IPS-18c (cell line): ENCODE measurements around the gene SNTG2.

Experiments used
- H3K4me3 ChIP-seq: 2 replicates; pipeline ENCODE4 v1.7.0; 2013; ENCODE audit warnings: low read depth, mild to moderate bottlenecking, low read length, moderate library complexity; ENCODE audit not compliant: insufficient read depth
- H3K9me3 ChIP-seq: one replicate; pipeline ENCODE4 v1.6.1; 2013; ENCODE audit warnings: mild to moderate bottlenecking, low read length, moderate library complexity; ENCODE audit not compliant: control insufficient read depth, insufficient read depth

Gene SNTG2

DNA sequence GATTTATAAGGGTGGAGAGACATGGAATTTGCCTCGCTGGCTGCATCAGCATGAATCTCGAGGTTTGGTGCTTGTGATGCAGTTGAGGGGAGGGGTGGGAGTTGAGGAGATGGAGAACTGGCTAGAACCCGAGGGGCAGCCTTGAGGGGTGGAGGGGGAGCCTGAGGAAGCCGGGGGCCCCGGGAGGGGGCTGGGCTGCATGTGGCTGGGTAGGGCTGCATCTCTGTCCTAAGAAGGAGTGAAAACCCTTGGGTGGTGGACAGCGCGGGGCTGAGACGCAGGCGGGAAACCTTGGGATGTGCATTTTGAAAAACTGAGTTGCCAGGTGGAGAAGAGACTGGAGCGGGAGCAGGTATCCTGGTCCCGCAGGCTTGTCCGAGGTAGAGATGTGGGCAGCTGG, 64.2 kb downstream of the SNTG2 start:
- Histone ChIP-seq H3K9me3 (no peaks in the 10 kb centered on the region), H3K4me3 (no peak overlapping the region)

DNA sequence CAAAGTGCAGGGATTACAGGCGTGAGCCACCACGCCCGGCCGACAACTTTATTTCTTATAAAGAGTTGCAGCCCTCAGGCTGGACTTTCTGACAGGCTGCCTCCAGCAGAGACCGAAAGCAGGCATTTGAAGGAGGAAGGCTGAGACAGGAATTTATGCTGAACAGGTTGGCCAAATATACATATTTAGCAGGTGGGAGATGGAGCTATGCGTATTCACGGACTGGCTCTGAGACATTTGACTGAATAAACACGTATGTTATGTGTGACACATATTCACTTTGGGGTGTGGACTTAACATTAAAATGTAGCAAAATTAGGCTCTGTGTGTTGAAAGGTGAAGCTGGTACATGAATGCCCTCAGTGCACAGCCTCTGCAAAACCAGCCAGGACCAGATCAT, 65.9 kb downstream of the SNTG2 start:
- Histone ChIP-seq H3K4me3 (no peak overlapping the region), H3K9me3 (no peaks in the 10 kb centered on the region)

DNA sequence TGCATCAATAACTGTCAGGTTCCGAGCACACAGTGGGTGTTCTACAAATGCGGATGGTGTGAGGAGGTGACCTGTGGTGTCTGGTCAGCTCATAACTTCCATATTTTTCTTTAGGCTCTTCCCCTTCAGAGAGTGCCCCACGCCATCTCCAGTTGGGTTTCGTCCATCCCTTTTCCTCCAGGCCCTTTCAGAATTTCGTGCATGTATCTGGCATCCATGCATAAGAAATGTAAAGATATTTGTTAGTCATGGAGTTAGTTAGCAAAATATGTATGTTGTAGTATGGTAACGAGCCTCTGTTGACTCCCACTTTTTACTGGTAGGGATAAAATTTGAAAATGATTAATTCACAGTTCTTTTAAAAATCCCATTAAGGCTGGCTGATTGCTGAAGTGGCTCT, 67.2 kb downstream of the SNTG2 start:
- Histone ChIP-seq H3K9me3 (no peaks in the 10 kb centered on the region), H3K4me3 (no peak overlapping the region)

DNA sequence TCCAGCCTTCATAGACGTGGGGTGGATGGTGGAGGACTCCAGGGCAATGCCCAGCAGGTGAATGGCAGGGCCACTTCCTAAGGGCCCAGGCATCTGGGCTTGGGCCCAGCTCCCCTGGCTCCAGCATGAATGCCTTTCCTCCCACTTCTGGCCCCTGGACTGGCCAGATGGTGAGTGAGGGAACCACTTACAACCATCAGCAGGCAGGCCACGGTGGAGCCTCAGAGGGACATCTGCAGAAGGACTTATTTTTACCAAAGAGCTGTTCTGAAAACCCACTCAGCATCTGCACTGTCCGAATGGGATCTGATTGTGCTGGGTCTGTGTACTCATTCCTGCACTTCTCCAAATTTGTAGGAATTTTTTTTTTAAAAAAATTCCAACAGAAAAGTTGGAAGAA, 69.6 kb downstream of the SNTG2 start:
- no peaks in the 10 kb centered on the region for H3K9me3 ChIP-seq

DNA sequence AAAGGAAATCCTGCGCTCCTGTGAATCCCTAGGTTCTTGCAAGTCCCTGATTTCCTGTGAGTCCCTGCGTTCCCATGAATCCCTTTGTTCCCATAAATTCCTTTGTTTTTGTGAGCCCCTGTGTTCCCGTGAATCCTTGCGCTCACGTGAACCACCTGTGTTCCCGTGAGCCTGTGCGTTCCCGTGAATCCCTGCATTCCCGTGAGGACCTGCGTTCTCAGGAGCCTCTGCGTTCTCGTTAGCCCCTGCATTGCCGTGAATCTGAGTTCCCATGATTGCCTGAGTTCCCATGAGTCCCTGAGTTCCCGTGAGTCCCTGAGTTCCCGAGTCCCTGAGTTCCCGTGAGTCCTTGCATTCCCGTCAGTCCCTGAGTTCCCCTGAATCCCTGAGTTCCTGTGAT, 71.5 kb downstream of the SNTG2 start:
- H3K4me3 ChIP-seq = no peak overlapping the region
- no peaks in the 10 kb centered on the region for H3K9me3 ChIP-seq

More for the DNA sequence above, 69.6 kb downstream of the SNTG2 start:
- no peak overlapping the region for H3K4me3 ChIP-seq

DNA sequence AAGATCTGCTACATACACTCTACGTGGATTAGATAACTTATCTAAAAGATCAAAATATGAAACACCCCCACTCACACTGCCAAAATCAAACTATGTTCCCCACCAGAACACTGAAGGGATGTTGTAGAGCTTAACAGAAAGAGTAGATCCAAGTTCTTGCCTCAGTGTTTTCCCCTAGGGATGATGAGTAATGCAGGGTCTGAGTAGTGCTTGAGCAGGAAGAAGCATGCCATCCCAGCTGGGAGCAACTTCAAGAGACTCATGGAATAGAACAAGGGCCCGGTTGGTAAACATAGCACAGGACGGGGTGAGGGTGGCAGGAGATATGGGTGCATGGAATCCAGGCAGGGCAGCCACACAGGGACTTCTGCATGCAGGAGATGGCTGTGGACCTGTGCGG, 74.3 kb downstream of the SNTG2 start:
- no peaks in the 10 kb centered on the region for H3K9me3 ChIP-seq
- H3K4me3 ChIP-seq = no peak overlapping the region

DNA sequence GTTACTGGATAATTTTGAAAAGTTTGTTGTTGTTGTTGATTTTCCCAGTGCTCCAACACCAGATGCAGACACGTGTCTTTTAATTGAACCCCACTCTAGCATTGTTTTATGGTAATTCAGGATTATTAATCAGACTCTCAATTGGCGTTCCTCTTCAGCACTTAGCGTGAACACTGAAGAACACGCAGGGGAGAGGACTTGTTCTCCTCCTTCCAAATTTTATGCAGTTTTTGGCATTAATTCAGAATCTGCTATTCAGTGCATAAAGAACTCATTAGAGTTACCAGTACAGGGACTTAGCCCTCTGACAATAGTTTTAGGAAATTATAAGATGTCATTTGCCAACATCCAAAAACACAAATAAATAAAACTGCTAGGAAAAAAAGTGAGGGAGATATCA, 75.5 kb downstream of the SNTG2 start:
- H3K9me3 ChIP-seq = no peaks in the 10 kb centered on the region
- H3K4me3 ChIP-seq = no peak overlapping the region

DNA sequence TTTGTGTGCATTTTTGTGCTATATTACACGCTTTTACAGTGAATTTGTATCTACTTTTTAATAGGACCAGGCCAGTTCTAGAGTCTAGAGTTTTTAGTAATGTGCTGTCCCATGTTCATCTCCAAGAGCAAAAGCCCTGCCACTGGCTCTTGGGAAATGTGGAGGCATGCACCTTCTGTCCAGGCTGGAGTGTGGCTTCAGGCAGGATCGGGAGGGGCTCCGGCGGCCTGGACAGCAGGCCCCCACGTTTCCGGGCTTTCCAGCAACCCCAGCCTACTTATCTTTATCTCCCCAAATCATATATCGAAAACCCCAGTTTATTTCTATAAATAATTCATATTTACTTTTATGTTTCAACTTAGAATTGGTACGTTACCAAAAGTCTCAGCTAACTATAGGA, 78.2 kb downstream of the SNTG2 start:
- H3K4me3 ChIP-seq = no peak overlapping the region
- no peaks in the 10 kb centered on the region for H3K9me3 ChIP-seq

DNA sequence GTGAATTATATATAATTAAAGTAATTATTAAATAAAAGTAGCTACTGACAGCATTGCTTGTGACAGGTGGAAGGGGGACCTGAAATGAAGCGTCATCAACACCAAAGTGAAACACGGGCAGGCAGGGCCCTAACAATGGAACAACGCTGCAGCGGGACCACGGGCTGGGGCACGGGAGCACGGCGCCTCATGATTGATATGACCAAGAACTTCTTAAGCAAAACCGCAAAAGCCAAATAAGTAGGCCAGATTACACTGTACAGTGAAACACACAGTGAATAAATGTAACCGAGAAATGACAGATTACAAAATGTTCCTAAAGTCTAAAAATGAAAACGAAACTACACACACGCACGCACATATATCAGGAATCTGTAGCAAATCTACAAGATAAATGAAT, 81.4 kb downstream of the SNTG2 start:
- H3K4me3 ChIP-seq = no peak overlapping the region

DNA sequence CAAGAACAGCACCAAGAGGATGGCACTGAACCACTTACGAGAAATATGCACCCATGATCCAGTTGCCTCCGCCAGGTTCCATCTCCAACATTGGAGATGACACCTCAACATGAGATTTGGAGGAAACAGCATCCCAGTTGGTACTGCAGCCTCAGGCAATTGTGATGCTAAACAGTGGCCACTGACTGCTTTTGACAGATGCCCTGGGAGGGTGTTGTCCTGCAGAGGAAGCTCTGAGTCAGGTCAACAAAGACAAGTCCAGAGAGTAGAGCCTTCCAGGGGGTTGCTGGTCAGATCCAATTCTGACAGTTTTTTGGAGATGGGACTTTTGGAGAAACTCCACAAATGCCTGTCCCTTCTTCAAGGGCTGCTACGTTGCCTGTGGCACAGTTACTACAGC, 82.4 kb downstream of the SNTG2 start:
- Histone ChIP-seq H3K9me3 (no peaks in the 10 kb centered on the region), H3K4me3 (no peak overlapping the region)

More for the DNA sequence above, 81.4 kb downstream of the SNTG2 start:
- no peaks in the 10 kb centered on the region for H3K9me3 ChIP-seq

DNA sequence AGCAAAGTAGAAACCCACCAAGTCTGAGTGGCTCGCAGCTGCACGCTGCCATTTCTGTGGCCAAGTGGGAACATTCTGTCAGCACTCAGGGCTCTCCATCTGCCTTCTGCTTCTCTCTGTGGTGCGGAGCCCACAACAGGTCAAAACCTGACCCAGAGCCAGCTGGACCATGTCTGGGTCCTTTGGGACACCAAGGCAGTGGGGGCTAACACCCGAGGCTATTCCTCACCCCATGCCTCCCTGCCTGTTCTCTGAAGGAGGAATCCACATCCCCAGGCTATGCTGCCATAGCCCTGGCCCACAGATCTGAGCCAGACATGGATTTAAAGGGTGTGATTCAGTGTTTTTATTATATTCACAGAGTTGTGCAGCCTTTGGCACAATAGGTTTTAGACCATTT, 86.4 kb downstream of the SNTG2 start:
- H3K4me3 ChIP-seq = no peak overlapping the region
- H3K9me3 ChIP-seq = no peaks in the 10 kb centered on the region

DNA sequence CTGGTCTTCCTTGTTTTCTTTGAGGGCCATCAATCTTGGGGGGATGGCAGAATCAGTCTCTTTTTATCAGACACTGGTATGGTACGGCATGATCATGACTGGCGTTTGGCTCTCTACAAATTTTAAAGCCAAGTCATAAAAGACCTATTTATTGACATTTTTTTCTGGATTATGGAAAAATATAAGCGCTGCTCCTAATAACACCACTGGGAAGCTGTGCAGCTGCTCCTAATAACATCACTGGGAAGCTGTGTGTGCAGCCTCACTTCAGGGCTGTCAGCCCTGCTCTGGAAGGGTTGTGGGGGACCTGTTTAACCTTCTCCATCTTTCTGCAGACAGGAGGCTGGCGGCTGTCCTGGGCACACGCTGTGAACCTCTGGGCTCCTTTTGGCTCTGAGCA, 88.9 kb downstream of the SNTG2 start:
- no peak overlapping the region for H3K4me3 ChIP-seq
- H3K9me3 ChIP-seq = no peaks in the 10 kb centered on the region

DNA sequence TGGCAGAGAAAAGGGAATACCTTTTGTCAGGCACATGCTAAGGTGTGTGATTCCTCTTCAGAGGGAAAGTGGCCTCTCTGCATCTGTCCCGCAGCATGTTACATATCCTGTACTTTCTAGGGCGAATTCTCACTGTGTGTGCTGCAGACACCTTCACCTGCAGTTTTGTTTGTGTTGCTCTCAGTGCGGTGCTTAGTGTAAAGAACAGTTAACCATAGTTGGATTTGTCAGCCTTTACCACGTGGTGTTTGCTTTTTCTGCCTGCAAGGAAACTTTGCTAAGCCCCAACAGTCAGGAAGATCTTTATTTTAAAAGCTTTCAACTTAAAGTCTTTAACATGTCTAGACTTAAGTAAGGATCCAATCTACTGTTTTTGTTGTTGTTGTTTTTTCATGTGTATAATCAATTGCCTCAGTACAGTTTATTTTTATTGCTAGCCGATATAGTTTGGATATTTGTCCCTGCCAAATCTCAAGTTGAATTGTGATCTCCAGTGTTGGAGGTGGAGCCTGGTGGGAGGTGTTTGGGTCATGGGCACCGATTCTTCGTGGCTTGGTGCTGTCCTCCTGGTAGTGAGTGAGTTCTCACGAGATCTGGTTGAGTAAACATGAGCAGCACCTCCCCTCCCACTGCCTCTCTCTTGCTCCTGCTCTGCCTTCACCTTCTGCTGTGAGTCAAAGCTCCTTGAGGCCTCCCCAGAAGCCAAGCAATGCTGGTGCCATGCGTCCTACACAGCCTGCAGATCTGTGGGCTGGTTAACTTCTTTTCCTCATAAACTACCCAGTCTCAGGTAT, 90.6 kb downstream of the SNTG2 start:
- Histone ChIP-seq H3K4me3 (no peak overlapping the region), H3K9me3 (no peaks in the 10 kb centered on the region)

DNA sequence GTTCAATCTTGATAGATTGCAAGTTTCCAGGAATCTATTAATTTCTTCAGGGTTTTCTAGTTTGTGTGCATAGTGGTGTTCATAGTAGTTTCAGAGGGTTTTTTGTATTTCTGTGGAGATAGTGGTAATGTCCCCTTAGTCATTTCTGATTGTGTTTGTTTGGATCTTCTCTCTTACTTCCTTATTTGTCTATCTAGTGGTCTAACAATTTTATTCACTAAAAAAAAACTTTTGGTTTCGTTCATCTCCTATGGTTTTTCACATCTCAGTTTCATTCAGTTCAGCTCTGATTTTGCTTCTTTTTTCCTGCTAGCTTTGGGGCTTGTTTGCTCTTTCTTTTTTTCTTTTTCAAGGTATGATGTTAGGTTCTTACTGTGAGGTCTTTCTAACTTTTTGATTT, 94.5 kb downstream of the SNTG2 start:
- no peak overlapping the region for H3K4me3 ChIP-seq
- no peaks in the 10 kb centered on the region for H3K9me3 ChIP-seq

DNA sequence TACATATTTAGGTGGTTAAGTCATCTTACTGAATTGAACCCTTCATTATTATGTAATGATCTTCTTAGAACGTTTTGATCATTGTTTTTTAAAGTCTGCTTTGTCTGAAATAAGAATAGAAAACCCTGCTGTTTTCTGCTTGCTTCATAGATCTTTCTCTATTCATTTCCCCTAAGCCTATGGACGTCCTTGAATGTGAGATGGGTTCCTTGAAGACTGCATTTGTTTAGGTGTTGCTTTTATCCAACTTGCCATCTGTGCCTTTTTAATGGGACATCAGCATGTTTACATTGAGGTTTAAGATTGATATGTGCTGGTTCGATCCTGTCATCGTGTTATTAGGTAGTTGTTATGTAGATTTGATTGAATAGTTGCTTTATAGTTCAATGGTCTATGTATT, 95.4 kb downstream of the SNTG2 start:
- no peaks in the 10 kb centered on the region for H3K9me3 ChIP-seq
- H3K4me3 ChIP-seq = no peak overlapping the region

DNA sequence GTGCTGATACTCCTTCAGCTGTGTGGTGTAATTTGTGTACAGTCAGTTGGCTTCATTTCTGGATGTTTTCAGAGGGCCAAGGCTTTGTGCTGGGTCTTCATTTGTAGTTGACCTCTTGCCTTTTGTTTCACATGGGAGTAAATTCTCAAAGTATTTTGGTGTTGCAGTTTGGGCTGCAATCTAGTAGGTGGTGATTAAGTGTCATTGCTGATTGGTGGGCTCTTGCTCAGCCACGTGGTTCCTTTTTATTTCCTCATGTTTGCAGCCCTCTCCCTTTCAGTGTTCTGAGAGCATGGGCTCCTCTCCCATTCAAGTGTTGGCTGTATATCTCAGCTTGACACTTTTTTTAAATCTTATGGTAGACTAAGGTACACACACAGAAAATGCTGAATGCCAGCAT, 96.8 kb downstream of the SNTG2 start:
- Histone ChIP-seq H3K9me3 (no peaks in the 10 kb centered on the region), H3K4me3 (no peak overlapping the region)

DNA sequence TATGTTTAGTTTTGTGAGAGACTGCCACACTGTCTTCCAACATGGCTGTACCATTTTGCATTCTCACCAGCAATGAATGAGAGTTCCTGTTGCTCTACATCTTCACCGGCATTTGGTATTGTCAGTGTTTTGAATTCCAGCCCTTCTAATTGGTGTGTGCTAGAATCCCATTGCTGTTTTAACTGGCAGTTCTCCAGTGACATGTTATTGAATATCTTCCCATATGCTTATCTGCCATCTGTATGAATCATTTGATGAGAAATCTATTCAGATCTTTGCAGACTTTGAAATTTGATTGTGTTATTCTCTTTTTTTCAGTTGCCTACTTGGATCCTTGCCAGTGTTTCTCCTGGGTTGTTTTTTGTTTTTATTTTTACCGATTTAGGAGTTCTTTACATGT, 99.0 kb downstream of the SNTG2 start:
- H3K9me3 ChIP-seq = no peaks in the 10 kb centered on the region
- H3K4me3 ChIP-seq = no peak overlapping the region

DNA sequence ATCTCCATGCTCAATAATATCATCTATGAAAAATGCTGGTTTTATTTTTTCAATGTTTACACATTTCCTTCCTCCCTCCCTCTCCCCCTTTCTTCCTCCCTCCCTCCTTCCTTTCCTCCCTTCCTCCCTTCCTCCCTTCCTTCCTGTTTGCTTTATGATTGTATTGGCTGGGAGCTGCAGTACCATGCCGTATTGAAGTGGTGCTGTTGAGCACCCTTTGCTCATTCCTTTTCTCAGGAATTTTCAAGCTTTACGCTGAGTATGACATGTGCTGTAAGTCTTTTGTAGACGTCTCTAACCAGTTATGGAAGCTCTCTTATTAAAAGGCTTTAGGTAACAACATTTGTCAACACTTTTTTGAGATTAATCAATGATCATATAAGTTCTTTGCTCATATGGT, 100.4 kb downstream of the SNTG2 start:
- H3K4me3 ChIP-seq = no peak overlapping the region

DNA sequence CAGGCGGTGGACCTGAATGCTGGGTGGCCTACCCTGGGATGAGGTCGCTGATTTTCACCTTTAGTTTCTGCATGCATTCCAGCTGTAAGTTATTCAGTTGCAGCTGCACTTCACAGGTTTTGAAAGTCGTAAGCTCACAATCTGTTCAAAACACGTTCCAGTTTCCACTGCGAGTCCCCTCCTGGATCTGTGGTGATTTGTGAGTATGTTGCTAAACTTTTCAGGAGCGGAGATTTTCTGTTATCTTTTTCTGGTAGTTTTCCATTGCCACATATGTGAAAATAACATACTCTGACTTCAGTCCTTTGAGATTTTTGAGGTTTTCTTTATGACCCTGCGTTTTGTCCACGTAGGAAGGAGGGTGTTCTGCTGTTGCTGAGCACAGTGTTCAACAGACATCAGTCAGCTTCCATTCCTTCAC, 102.1 kb downstream of the SNTG2 start:
- H3K4me3 ChIP-seq = no peak overlapping the region

More for the DNA sequence above, 100.4 kb downstream of the SNTG2 start:
- no peaks in the 10 kb centered on the region for H3K9me3 ChIP-seq

More for the DNA sequence above, 102.1 kb downstream of the SNTG2 start:
- no peaks in the 10 kb centered on the region for H3K9me3 ChIP-seq
